ENCODE measurements around the gene ITIH2.

GRCh38 chr10:7666253-7667023, 36.7 kb upstream of the ITIH2 start, which contains the start of gene ITIH5:
- TF ChIP-seq CTCF (conservative IDR thresholded peaks at IDR 0.05; ENCODE audit: low read length) (no peak), EZH2phosphoT487 (IDR thresholded peaks at IDR 0.05; ENCODE audit: borderline replicate concordance) (no peak)

Measured in Loucy (cell line).